ENCODE data around the gene RALBP1. TPM values are rescaled to one million over a fixed set of nuclear protein-coding genes. Genes with fewer than 3 reads are reported as not detected.

The RALBP1 gene
- total and polyA plus RNA-seq, 12 donors, result 23.1 to 53.8 (median 41.0) TPM

GRCh38 chr18:9539938-9540337, 64.6 kb downstream of the RALBP1 start:
- peaks cover 0 to 57% (median 21%) of the 10 kb centered on the region in 9 donors for H3K36me3 ChIP-seq
- no peaks in the 10 kb centered on the region for H3K9me3 ChIP-seq
- ATAC-seq (no peak), DNase-seq (no peak)
- H3K4me1 ChIP-seq, result peaks cover 0 to 6% (median 0%) of the 10 kb centered on the region in 9 donors
- intact Hi-C loops (cut with DNase I), result loop anchor here in 1 of 10 donors (10.0 kb wide), 1 partner anchor 65 kb away; the partner anchor contains the start of gene RALBP1
- no peaks in the 10 kb centered on the region for H3K27me3 ChIP-seq
- WGBS, 2 donors, result 86 to 88% methylated on average over 8 of the region's 8 CpGs
- H3K4me3 ChIP-seq, result no peak overlapping the region
- H3K27ac ChIP-seq, result no peak overlapping the region
- no peak for TF ChIP-seq CTCF (IDR thresholded peaks at IDR 0.05)

GRCh38 chr18:9542924-9543323, 67.6 kb downstream of the RALBP1 start:
- H3K36me3 ChIP-seq, result peaks cover 0 to 62% (median 26%) of the 10 kb centered on the region in 9 donors
- intact Hi-C loops (cut with DNase I), result no loop called here

GRCh38 chr18:9545029-9545428, 69.7 kb downstream of the RALBP1 start:
- Histone ChIP-seq H3K4me1 (peaks cover 0 to 3% (median 0%) of the 10 kb centered on the region in 9 donors), H3K27me3 (no peaks in the 10 kb centered on the region), H3K4me3 (no peak overlapping the region), H3K27ac (no peak overlapping the region), H3K36me3 (peaks cover 1 to 62% (median 47%) of the 10 kb centered on the region in 9 donors), H3K9me3 (no peaks in the 10 kb centered on the region)
- no peak for DNase-seq
- intact Hi-C loops (cut with DNase I), result no loop called here
- WGBS, 2 donors, result 83 to 87% methylated on average over 5 of the region's 5 CpGs
- no peak for ATAC-seq
- TF ChIP-seq CTCF (IDR thresholded peaks at IDR 0.05), result no peak

More at GRCh38 chr18:9542924-9543323, 67.6 kb downstream of the RALBP1 start:
- no peak for TF ChIP-seq CTCF (IDR thresholded peaks at IDR 0.05)
- H3K4me3 ChIP-seq, result no peak overlapping the region
- no peaks in the 10 kb centered on the region for H3K27me3 ChIP-seq
- peaks cover 0 to 3% (median 0%) of the 10 kb centered on the region in 9 donors for H3K4me1 ChIP-seq
- no peaks in the 10 kb centered on the region for H3K9me3 ChIP-seq
- no peak overlapping the region for H3K27ac ChIP-seq
- WGBS, 2 donors, result 87 to 89% methylated on average over 4 of the region's 4 CpGs
- DNase-seq (no peak), ATAC-seq (peak in 2 of 8 donors; percentile 12 to 23)

DNA sequence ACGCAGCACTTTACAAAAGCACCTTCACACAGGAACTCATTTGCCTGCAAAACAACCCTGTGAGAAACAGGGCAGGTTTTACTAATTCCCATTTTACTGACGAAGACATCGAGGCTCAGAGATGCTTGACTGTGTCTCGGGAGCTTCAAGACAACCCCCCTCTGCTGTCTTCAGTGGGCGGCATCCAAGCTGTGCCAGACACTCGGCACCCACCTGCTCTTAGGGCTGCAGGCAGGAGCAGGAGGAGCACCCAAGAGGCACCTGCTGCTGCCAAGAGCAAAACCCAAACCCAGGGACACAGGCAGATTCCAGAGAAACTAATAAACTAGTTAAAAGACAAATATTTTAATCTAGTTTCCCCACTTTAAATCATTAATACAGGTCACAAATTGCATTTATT, 71.2 kb downstream of the RALBP1 start:
- Histone ChIP-seq H3K27me3 (no peaks in the 10 kb centered on the region), H3K36me3 (peaks cover 2 to 72% (median 53%) of the 10 kb centered on the region in 9 donors), H3K4me3 (no peak overlapping the region), H3K9me3 (no peaks in the 10 kb centered on the region), H3K4me1 (peaks cover 0 to 3% (median 0%) of the 10 kb centered on the region in 9 donors), H3K27ac (no peak overlapping the region)
- no peak for DNase-seq
- TF ChIP-seq CTCF (IDR thresholded peaks at IDR 0.05), result no peak
- 87 to 92% methylated on average over 6 of the region's 6 CpGs for WGBS, 2 donors
- no peak for ATAC-seq
- intact Hi-C loops (cut with DNase I), result no loop called here

All from heart right ventricle (tissue), 16 donors.